ENCODE measurements around the gene SLFN12L.

DNA sequence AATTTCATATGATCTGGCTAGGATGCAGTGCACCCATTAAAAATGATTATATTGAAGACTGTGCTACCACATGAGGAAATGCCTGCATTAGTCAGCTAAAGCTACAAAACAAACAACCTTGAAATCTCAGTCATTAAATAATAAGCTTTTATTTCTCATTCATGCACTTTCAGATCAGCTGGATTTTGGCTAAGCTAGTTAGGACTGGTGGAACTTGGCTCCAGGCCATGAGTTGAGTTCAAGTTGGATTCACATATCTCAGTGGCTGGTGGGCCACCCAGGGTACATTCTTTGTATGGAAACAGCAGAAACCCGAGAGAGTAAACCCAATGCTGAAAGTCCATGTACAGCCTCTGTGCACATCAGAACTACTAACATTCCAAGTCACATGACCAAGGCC lies 6.4 kb upstream of the SLFN12L start:
- TF ChIP-seq, protein P1, sequence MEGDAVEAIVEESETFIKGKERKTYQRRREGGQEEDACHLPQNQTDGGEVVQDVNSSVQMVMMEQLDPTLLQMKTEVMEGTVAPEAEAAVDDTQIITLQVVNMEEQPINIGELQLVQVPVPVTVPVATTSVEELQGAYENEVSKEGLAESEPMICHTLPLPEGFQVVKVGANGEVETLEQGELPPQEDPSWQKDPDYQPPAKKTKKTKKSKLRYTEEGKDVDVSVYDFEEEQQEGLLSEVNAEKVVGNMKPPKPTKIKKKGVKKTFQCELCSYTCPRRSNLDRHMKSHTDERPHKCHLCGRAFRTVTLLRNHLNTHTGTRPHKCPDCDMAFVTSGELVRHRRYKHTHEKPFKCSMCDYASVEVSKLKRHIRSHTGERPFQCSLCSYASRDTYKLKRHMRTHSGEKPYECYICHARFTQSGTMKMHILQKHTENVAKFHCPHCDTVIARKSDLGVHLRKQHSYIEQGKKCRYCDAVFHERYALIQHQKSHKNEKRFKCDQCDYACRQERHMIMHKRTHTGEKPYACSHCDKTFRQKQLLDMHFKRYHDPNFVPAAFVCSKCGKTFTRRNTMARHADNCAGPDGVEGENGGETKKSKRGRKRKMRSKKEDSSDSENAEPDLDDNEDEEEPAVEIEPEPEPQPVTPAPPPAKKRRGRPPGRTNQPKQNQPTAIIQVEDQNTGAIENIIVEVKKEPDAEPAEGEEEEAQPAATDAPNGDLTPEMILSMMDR (IDR thresholded peaks at IDR 0.05 in 4 of 5, conservative IDR thresholded peaks at IDR 0.05 in 1 of 5): no peak
- TF ChIP-seq POLR2A (IDR thresholded peaks at IDR 0.05): no peak
